OCI-LY1 (cell line): ENCODE data around the gene TRPC1.

Experiments used
- H2AFZ ChIP-seq: fragments of 200-600 bp; sonication (generic), shearing (Covaris generic); 2 replicates; pipeline ENCODE4 v1.6.0; 2014; ENCODE audit warnings: antibody characterized with exemption, mild to moderate bottlenecking, low read length
- H3F3A ChIP-seq: fragments of 200-600 bp; sonication (generic), shearing (Covaris generic); 2 replicates; pipeline ENCODE4 v1.6.0; 2014; ENCODE audit warnings: mild to moderate bottlenecking, antibody characterized with exemption, low read length, moderate library complexity; ENCODE audit not compliant: insufficient read depth
- H3K27ac ChIP-seq: fragments of 200-600 bp; sonication (generic); 2 replicates; pipeline ENCODE4 v1.5.1; 2014; ENCODE audit warnings: low read length, mixed run types, mild to moderate bottlenecking, low read depth; ENCODE audit not compliant: poor library complexity, severe bottlenecking
- H3K27me3 ChIP-seq: fragments of 200-600 bp; sonication (generic); 2 replicates; pipeline ENCODE4 v1.6.0; 2014; ENCODE audit warnings: antibody characterized with exemption, mild to moderate bottlenecking, low read length, moderate library complexity; ENCODE audit not compliant: insufficient read depth
- H3K36me3 ChIP-seq: fragments of 200-600 bp; sonication (generic); 2 replicates; pipeline ENCODE4 v1.6.1; 2014; ENCODE audit warnings: mild to moderate bottlenecking, antibody characterized with exemption, low read length, moderate library complexity, mixed read lengths; ENCODE audit not compliant: insufficient read depth
- H3K4me1 ChIP-seq: fragments of 200-600 bp; sonication (generic); 2 replicates; pipeline ENCODE4 v1.5.1; 2014; ENCODE audit warnings: mild to moderate bottlenecking, low read length, moderate library complexity; ENCODE audit not compliant: insufficient read depth, severe bottlenecking
- H3K4me2 ChIP-seq: fragments of 200-600 bp; sonication (generic), shearing (Covaris generic); 2 replicates; pipeline ENCODE4 v1.6.1; 2014; ENCODE audit warnings: low read length
- H3K4me3 ChIP-seq: fragments of 200-600 bp; sonication (generic); 2 replicates; pipeline ENCODE4 v1.5.1; 2014; ENCODE audit warnings: low read length, low read depth, mild to moderate bottlenecking, mixed read lengths; ENCODE audit not compliant: poor library complexity, severe bottlenecking
- H3K79me2 ChIP-seq: fragments of 200-600 bp; shearing (Covaris generic); 2 replicates; pipeline ENCODE4 v1.6.1; 2016; ENCODE audit warnings: mixed run types, low read length, mixed read lengths; ENCODE audit not compliant: insufficient read depth
- H3K9ac ChIP-seq: fragments of 200-600 bp; sonication (generic), shearing (Covaris generic); 2 replicates; pipeline ENCODE4 v1.6.1; 2014; ENCODE audit warnings: mild to moderate bottlenecking, low read length, mixed read lengths
- H3K9me2 ChIP-seq: fragments of 200-600 bp; sonication (generic), shearing (Covaris generic); 2 replicates; pipeline ENCODE4 v1.6.1; 2014; ENCODE audit warnings: low read depth, mild to moderate bottlenecking, low read length, mixed read lengths
- H3K9me3 ChIP-seq: fragments of 200-600 bp; shearing (Covaris generic); 2 replicates; pipeline ENCODE4 v1.6.1; 2014; ENCODE audit warnings: low read length, mixed read lengths
- H4K20me1 ChIP-seq: fragments of 200-600 bp; sonication (generic), shearing (Covaris generic); 2 replicates; pipeline ENCODE4 v1.6.0; 2016; ENCODE audit warnings: mild to moderate bottlenecking, low read length; ENCODE audit not compliant: insufficient read depth
- EZH2 ChIP-seq: fragments of 200-600 bp; sonication (generic), shearing (Covaris generic); IDR thresholded peaks from 2 replicates; pipeline ENCODE4 v1.8.0; 2017; ENCODE audit warnings: borderline replicate concordance, mixed run types, mild to moderate bottlenecking, antibody characterized with exemption, low read length, moderate library complexity, mixed read lengths
- TF ChIP-seq, protein P1 (sequence below): fragments of 200-600 bp; sonication (generic), shearing (Covaris generic); IDR thresholded peaks from 2 replicates; pipeline ENCODE4 v1.5.1; 2017; ENCODE audit warnings: mild to moderate bottlenecking, antibody characterized with exemption, low read length, moderate library complexity, mixed read lengths

TRPC1 gene

DNA sequence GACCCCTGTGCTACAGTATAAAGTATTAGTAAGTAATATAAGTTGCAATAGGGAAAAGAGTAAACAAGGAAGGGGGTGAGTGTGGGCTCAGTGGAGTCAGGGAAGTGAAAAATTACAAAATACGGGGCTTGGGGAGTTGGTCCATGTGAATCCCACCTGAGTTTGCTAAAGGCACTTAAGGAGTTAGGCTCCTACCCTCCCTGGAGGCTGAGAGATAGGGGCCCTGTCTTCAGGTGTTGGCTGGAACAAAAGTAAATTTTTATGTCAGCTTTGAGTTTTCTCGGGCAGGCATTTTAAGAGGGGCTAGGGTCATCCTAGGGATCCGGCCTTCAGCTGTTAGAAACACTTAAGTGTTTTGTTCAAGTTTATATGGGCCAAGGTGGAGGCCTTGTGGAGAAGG, 8.2 kb downstream of the TRPC1 start:
- TF ChIP-seq, protein P1, sequence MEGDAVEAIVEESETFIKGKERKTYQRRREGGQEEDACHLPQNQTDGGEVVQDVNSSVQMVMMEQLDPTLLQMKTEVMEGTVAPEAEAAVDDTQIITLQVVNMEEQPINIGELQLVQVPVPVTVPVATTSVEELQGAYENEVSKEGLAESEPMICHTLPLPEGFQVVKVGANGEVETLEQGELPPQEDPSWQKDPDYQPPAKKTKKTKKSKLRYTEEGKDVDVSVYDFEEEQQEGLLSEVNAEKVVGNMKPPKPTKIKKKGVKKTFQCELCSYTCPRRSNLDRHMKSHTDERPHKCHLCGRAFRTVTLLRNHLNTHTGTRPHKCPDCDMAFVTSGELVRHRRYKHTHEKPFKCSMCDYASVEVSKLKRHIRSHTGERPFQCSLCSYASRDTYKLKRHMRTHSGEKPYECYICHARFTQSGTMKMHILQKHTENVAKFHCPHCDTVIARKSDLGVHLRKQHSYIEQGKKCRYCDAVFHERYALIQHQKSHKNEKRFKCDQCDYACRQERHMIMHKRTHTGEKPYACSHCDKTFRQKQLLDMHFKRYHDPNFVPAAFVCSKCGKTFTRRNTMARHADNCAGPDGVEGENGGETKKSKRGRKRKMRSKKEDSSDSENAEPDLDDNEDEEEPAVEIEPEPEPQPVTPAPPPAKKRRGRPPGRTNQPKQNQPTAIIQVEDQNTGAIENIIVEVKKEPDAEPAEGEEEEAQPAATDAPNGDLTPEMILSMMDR = no peak
- TF ChIP-seq EZH2 = no peak
- Histone ChIP-seq H2AFZ (no peak overlapping the region), H3K4me2 (no peak overlapping the region), H4K20me1 (no peaks in the 10 kb centered on the region), H3K27me3 (no peaks in the 10 kb centered on the region), H3K4me1 (no peaks in the 10 kb centered on the region), H3K4me3 (no peak overlapping the region), H3K79me2 (no peaks in the 10 kb centered on the region), H3K9me2 (no peaks in the 10 kb centered on the region), H3K9ac (no peak overlapping the region), H3K27ac (no peak overlapping the region), H3K36me3 (no peaks in the 10 kb centered on the region), H3K9me3 (no peaks in the 10 kb centered on the region), H3F3A (no peaks in the 10 kb centered on the region)

DNA sequence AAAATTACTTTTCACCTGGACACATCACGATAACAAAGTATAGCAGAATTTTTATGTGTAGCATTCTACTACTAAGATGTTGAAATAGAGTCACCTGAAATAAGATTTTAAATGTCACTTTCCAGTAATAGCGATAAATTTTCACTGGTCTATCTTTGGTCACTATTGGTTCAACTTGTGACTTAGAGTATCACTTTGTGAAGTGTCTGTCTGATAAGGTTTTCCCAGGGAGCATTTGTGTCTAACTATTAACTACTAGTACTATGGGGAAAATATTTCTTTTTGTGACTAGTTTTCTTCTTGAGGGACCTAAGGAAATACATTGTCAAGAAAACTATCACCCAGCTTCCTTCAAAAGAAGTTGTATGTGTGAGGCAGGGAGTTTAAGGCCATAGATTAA, 11.0 kb downstream of the TRPC1 start:
- H3K27ac ChIP-seq = no peak overlapping the region
- no peaks in the 10 kb centered on the region for H3K79me2 ChIP-seq
- no peak for TF ChIP-seq EZH2
- TF ChIP-seq, protein P1 = no peak
- H3K36me3 ChIP-seq = no peaks in the 10 kb centered on the region
- no peaks in the 10 kb centered on the region for H3F3A ChIP-seq
- no peaks in the 10 kb centered on the region for H3K4me1 ChIP-seq
- H3K4me3 ChIP-seq = no peak overlapping the region
- no peaks in the 10 kb centered on the region for H4K20me1 ChIP-seq
- H3K9me2 ChIP-seq = no peaks in the 10 kb centered on the region
- H3K27me3 ChIP-seq = no peaks in the 10 kb centered on the region; the same call in 1 of the 2 replicates
- H2AFZ ChIP-seq = no peak overlapping the region
- no peaks in the 10 kb centered on the region for H3K9me3 ChIP-seq
- no peak overlapping the region for H3K9ac ChIP-seq
- H3K4me2 ChIP-seq = no peak overlapping the region

DNA sequence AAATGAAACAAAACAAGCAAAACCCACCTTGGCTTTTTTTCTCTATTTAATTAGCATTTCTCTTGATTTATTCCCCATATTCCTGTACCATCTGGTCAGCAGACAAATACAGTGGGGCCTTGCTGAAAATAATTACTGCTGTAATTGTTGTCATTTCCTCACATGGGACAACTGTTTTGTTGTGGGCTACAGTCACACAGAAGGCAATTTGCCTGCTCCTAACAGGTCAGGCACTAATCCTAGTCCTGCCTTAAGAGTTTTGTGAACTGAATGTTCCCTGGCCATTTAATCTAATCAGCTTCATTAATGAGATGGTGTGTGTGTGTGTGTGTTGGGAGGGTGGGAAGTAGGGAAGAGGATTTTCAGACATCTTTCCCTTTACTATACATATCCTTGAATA, 11.6 kb downstream of the TRPC1 start:
- no peaks in the 10 kb centered on the region for H3K79me2 ChIP-seq
- no peaks in the 10 kb centered on the region for H3K4me1 ChIP-seq
- H3K9ac ChIP-seq = no peak overlapping the region
- no peaks in the 10 kb centered on the region for H4K20me1 ChIP-seq
- no peaks in the 10 kb centered on the region for H3K9me2 ChIP-seq
- H3F3A ChIP-seq = no peaks in the 10 kb centered on the region
- no peaks in the 10 kb centered on the region for H3K36me3 ChIP-seq
- H3K9me3 ChIP-seq = no peaks in the 10 kb centered on the region
- H3K27me3 ChIP-seq = no peaks in the 10 kb centered on the region; the same call in 1 of the 2 replicates
- H3K4me3 ChIP-seq = no peak overlapping the region
- no peak for TF ChIP-seq EZH2
- TF ChIP-seq, protein P1 = no peak
- no peak overlapping the region for H2AFZ ChIP-seq
- no peak overlapping the region for H3K27ac ChIP-seq
- no peak overlapping the region for H3K4me2 ChIP-seq
